Stimulated activated CD4-positive, alpha-beta T cell treated with anti-CD3 and anti-CD28 coated beads, Interleukin-2, amount 100 ng/mL, for 4 hours (primary cell): Measurements from ENCODE around the gene TNFRSF8.

Experiments used
- DNase-seq: peaks from one replicate; pipeline ENCODE4 v3.0.0-alpha.2; 2020; ENCODE audit warnings: low read depth

Gene TNFRSF8

GRCh38 chr1:12060500-12060899 lies 2.6 kb upstream of the TNFRSF8 start:
- DNase-seq: no peak

- DNase-seq: no peak
Measured at GRCh38 chr1:12064073-12064969, 1.2 kb downstream of the TNFRSF8 start.

DNA sequence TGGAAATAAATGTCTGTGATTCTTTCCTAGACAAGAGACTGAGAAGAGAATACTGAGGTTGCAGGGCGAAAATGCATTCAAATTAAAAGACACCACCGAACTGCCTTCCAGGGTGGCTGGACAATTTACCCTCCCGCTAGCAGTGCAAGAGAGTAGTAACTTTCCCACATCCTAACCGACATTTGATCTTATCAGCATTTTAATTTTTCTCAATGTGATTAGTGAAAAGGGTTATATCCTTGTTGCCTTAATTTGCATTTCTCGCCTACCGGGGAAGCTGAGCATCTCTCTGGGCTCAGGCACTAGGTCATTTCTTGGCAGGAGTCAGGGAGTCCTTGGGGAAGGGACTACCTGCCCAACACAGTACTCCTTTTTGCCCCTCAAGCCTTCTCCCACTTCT lies 2.8 kb downstream of the TNFRSF8 start:
- DNase-seq: no peak

DNA sequence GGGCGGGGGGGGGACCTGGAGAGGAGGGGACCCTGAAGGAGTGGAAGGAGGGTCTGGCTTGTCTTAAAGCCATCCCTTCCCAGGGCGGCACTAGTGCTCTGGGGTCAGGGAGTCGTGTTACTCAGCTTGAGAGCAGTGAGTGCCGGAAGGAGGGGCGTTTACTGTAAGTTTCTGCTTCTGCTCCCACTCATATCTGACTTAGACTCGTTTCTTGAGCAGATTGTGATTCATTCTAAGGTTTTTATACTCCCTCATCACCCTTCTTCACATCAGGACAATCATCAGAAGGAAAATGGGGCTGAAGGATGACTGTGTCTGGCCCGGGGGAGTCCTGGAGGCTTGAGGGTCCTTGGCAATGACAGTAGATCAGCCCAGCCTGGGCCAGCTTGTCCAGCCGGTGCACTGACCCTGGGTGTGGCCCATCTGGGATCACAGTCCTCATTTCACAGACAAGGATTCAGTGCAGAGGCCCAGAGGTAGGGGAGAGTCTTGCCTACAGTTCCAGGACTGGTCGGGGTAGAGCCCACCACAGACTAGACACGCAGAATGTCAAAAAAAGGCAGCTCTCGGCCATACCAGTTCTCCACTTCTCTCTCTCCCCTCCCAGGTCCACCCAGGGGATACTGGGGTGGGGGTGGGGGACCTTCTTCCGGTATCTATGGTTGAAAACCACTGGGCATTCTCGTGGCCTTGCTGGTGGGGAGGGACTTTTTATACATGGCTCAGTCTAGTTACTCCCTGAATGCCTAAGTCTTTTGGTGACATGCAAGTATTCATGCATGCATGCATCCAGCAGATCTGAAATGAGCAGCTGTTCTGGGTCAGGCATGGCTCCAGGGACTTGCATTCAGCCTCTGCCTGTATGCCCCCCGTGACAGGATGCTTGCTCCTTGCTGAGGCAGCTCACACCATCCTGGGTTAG lies 5.1 kb downstream of the TNFRSF8 start:
- no peak for DNase-seq

- no peak for DNase-seq
Measured at GRCh38 chr1:12069623-12070244, 6.6 kb downstream of the TNFRSF8 start.

DNA sequence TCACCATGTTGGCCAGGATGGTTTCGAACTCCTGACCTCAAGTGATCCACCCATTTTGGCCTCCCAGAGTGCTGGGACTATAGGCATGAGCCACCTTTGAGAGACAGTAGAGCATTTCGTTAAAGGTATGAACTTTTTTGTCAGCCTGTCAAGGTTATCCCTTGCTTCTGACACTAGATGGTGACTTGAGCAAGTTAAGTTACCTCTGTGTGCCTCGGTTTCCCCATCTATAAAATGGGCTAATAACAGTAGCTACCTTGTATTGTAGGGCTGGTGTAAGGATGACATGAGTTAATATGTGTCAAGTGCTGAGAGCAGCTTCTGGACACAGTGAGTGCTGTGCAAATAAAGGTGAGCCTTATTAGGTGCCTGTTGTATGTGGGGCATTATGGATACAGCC lies 8.8 kb downstream of the TNFRSF8 start:
- DNase-seq: no peak

DNA sequence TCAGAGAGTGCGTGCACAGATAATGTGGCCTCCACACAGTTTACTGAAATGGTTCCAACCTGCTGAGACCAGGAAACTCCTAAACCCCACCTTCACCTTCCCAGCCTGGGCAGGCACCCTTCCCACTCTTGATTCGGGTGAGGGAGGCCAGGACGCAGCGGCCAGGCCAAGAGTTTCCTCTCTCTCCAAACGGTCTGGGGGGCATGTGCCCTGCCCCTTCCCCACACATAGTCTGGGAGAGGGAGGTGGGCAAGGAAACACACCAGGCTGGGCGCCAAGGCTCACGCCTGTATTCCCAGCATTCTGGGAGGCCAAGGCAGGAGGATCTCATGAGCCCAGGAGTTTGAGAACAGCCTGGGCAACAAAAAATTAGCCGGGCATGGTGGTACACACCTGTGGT lies 9.6 kb downstream of the TNFRSF8 start:
- no peak for DNase-seq

- no peak for DNase-seq
Measured at GRCh38 chr1:12073796-12074195, 10.7 kb downstream of the TNFRSF8 start.

DNA sequence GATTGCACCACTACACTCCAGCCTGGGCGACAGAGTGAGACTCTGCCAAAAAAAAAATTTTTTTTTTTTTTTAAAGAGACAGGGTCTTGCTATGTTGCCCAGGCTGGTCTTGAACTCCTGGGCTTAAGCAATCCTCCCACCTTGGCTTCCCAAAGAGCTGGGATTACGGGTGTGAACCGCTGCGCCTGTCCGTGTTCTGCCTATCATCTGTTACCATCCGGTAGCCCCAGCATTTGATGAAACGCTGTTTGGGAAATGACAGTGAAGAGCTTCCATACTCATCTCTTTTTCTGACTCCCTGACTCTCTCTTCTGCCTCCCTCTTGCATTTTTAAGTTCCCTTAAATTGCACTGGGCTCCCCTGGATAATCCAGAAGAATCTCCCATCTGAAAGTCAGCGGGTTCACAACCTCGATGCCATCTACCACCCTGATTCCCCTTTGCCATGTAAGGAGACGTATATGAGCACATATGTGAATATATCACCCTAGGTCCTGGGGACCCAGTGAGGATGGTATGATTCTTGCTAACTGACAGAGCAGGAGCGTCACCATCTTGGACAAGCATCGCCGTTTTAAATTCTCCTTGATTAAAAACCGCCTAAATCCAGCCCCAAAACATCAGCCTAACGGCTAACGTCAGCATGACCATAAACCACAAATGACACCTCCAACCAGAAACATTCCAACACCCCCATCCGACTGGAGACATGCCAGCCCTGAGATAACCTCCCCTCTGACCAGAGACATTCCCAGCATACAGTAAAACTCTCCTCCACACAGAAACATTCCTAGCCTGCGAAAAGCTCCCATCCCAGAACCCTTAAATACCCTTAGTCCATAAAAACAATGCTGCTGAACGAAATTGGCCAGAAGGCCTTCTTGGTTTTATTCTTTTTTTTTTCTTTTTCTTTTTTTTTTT lies 12.4 kb downstream of the TNFRSF8 start:
- no peak for DNase-seq

DNA sequence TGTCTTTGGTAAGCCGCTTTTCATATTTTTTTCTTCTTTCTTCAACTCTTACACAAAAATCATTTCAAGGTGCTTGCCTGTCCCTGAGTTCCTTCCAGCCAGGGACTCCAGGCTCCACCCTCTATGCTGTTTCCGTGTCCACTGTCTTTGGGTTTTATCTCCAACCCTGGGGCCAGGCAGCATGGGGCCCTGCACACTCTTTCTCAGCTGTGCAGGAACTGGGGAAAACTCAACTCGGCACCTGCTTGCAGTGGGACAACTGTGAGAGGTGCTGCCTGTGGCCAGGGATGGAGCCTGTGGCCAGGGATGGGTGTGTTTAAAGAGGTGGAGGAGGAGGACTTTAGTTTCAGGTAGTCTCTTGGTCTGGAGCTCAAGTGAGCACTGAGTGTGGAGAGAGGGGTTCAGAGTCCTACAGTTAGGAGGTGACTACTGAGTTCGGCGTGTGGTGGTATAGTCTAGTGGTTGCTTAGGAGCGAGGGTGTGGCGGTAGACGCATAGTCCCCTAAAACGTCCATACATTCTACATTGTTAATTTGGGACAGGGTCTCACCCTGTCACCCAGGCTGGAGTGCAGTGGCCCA lies 13.4 kb downstream of the TNFRSF8 start:
- no peak for DNase-seq

- DNase-seq: no peak
Measured at GRCh38 chr1:12078575-12078937, 15.5 kb downstream of the TNFRSF8 start.

- DNase-seq: no peak
Measured at GRCh38 chr1:12078938-12079861, 16.1 kb downstream of the TNFRSF8 start.

- no peak for DNase-seq
Measured at GRCh38 chr1:12080156-12080555, 17.1 kb downstream of the TNFRSF8 start.

DNA sequence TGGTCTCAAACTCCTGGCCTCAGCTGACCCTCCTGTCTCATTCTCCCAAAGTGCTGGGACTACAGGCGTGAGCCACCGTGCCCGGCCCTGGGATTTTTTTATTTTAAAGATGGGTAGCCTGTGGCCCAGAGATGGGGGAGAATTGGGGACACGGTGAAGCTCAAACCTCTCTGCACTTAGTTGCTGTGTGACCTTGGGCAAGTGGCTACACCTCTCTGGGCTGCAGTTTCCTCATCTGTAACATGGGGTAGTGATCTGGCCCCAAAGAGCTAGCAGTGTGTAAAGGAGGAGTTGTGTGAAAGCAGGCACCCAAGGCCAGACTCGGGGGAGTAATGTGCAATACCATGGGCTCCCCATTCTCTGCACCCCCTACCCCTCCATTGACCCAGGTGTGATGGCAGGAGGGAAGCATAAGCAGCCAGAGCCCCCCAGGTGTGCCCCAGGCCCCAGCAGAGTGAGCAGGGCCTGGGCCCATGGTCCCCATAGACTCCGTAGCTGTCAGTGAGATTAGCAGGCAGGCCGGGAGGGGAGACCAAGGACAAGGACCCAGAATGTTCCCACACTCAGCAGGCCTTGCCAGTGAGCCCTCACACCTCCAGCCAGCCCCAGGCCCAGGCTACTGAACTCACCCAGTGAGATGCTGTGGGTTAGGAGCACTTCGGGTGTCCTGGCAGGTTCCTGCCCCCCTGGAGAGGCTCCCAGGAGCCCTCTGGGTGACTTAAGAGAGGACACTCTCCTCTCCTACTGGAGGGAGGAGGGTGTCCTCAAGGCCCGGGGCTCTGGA lies 17.9 kb downstream of the TNFRSF8 start:
- no peak for DNase-seq

GRCh38 chr1:12081648-12082396 lies 18.7 kb downstream of the TNFRSF8 start:
- DNase-seq: no peak

GRCh38 chr1:12082988-12083387 lies 19.9 kb downstream of the TNFRSF8 start:
- no peak for DNase-seq

DNA sequence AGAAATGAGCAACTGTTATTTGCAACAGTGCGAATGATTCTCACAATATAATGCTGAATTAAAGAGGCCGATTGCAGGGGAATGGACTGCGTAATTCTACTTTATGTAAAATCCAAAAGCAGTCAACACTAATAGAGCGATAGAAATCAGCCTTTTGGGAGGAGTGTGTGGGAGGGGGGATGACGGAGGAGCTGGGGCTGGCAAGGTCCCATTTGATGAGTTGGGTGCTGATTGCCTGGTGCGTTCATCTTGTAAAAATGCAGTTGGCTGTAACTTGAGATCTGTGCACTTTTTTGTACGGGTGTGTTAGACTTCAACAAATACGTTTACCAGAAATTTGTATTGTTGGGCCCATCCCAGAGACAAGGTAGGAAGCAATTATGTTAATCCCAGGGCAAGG lies 20.7 kb downstream of the TNFRSF8 start:
- DNase-seq: no peak

- DNase-seq: no peak
Measured at GRCh38 chr1:12085643-12086260, 22.6 kb downstream of the TNFRSF8 start.
